GM18861 (cell line): Measurements from ENCODE around the gene CCDC88C.
A peak's percentile ranks its signal among the peaks of the same experiment; 100 is the strongest.

Experiments
- ATAC-seq: cut with Tn5 transposase; IDR thresholded peaks from one replicate; pipeline ENCODE4 v1.9.1; 2021; ENCODE audit not compliant: unreplicated experiment

The CCDC88C gene

DNA sequence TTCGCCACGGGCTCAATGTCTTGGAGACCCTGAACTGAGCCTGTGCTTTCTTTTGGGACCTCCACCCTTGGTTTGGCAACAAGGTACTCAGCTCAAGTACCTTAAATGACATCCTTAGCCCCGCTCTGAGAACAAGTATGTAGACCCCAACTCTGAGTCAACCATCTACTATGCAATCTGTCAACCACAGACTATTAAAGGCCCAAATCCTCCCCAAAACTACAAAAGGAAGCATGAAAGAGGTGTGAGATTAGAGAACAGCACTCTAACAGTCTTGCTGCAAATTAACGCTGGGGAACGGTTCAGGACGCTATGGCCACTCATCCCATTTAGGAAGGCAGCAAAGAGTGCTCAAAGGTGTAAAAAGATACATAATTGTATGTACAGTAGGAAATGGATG, 52.1 kb downstream of the CCDC88C start:
- ATAC-seq, result no peak

DNA sequence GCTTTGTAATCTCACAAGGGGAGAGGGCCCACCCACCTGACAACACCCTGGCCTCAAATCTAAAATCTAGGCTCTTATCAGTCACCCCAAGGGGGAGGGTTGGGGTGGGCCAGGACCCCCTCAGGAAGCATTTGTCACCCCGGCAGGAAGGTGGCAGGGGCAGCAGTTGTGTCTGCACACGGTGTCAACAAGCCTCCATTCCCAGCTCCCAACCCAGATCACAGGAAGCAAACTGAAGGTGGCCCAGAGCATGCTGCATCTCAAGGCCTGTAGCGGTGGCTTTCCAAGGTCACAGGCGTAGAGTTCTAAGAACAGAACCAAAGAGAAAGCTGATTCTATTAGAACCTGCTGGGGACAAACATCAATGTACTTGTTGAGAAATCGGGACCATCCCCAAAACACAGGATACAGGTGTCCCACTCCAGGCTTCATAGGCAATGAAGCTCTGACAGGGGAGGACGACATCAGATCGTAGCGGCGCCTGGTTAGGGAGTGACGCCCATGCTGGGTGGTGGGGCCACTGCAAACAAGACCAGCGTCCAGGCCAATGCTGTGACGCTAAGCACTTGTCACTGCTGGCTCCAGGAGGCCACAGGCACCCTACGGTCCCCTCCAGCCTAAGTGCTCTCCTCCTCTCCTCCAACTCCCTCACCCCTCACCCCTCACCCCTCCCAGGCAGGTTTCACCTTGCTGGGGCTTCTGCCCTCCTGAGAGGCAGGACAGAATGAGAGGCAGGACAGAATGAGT, 52.9 kb downstream of the CCDC88C start:
- no peak for ATAC-seq

DNA sequence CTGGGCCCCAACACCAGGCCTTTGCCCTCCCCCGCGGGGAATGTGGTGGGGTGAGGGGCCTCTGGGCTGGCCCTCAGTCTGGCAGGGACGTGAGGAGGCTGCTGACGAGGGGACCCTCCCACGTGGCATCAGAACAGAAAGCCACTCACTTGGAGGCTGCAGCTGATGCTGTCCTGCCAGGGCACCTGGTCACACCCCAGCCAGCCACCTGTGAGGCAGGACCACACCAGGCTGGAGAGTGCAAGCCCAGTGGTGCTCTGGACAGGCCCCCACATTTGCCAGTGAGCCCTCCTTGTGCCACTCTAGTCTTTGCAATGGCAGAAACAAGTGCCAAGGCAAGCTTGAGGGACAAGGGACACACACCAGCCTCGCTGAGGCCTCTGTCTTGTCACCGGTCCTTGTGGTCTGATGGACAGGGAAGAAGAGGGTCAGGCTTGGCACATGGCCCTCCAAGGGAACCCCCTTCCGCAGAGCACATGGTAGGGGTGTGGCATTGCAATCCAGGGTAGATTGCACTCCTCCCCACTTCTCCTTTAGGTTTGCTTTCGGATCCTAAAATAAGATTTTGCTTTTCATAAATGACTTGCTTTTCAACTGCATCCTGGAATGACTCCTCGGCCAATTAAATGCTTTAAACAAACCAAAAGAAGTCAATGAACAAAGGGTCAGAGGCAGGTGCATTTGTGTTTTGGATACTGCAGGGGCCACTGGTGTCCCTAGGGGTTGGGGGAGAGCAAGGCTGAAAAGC, 53.7 kb downstream of the CCDC88C start:
- ATAC-seq, result peak; percentile 55

DNA sequence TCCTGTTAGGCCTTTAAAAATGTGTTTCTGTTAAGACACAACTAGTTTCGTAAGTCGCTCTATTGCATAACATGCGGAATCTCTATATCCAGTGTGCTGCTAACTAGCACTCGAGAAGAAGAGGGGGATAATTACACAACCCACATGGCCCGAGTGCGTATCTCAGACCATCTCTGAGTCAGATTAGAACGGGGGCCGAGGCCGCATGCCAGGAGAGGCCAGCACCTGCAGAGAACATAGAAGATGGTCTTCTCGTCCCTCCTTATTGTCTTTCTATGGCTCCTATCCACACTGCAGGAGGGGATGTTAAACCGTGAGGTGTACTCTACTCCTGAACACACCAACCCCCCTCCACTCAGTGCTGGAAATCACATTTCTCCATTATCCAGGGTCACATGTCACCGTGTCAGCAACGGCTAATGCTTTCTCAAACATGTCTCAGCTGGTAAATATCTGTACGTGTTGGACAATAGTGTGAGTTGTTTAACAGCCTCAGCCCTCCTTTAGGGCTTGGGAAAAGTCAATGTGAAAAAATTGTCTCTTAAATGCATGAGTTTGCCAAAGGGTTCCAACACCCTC, 56.3 kb downstream of the CCDC88C start:
- ATAC-seq, result no peak

DNA sequence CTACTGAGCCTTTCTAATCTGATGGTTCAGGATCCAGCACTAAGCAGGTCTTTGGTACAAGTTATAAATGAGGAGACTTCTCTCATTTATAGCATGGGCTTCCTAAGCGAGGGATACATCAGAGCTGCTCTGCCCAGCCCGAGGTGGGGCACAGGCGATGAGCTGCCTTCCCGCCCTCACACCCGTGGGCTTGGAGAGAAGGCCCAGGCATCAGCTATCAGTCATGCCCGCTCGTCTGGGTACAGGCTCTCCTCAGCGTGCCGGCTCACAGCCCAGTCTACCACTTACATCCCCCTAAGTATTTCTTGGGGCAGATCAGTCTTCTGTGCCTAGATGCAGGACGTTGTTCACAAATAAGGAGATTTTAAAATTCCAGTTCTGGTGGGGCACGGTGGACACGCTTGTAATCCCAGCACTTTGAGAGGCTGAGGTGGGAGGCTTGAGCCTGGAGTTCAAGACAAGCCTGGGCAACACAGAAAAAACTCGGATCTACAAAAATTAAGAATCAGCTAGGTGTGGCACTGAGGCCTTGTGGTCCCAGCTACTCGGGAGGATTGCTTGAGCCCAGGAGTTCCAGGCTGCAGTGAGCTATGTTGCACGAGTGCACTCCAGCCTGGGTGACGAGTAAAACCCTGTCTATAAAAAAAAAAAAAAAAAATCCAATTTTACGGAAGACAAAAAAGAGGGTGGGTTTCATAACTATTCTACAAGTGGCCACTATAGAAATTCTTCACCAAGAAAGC, 57.0 kb downstream of the CCDC88C start:
- no peak for ATAC-seq

DNA sequence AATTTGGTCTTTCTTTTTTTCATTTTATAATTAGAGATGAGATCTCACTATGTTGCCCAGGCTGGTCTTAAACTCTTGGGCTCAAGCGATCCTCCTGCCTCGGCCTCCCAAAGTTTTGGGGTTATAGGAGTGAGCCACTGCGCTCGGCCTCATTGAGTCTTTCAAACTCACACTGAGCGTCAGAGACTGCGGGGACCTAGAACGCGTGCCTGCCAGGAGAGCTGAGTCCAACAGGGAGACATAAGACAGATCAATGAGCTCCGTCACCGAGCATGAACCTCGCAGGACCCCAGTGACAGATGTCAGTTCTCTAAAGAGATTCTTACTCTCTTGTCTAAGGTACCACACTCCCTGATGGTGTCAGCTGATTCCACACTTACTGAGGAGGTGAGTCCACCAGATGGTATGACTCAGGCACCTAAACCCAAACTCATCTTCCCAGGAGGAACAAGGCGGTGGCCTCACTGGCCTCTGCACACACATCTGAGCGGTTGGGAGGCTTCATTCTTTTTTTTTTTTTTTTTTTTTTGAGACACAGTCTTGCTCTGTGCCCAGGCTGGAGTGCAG, 58.9 kb downstream of the CCDC88C start:
- no peak for ATAC-seq

DNA sequence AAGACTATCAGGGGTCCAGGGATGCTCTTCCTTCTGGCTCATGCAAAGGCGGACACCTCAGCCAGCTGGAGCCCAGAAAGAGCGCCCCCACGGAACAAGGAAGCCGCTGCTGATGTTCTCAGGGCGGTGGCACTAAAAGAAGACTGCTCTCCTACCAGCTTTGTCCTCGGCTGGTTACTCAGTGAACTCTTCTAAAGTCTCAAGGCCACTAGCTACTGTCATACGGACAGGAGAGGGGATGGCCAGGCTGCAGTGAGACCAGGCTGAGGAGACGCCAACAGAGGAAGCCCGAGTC, 59.6 kb downstream of the CCDC88C start:
- no peak for ATAC-seq

DNA sequence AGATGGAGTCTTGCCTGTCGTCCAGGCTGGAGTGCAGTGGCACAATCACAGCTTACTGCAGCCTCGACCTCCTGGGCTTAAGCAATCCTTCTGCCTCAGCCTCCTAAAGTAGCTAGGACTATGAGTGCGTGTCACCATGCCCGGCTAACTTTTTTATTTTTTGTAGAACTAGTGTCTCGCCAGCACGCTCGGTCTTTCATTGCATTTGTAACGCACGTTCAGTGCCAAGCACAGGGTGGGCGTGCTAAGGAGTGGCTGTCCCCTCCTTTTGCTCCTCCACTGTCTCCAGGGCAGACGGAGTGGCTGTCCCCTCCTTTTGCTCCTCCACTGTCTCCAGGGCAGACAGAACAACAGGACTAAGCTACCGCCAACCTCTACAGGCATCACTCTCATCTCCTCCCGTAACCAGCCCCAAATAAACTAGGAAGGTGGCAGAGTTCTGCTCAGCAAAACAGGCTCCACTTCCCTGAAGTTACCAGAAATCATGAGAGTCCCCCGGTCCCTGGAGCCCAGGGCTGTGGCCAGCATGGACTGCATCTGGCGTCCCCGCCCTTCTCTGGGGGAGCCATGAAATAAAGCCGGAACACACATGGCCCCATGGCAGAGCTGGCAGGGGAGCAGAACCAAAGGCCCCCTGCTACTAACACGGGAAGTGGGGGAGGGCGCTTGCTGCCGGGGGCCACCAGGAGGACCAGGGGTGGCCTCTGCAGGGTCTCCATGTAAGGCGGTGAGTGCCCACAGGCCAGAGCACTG, 60.2 kb downstream of the CCDC88C start:
- no peak for ATAC-seq

DNA sequence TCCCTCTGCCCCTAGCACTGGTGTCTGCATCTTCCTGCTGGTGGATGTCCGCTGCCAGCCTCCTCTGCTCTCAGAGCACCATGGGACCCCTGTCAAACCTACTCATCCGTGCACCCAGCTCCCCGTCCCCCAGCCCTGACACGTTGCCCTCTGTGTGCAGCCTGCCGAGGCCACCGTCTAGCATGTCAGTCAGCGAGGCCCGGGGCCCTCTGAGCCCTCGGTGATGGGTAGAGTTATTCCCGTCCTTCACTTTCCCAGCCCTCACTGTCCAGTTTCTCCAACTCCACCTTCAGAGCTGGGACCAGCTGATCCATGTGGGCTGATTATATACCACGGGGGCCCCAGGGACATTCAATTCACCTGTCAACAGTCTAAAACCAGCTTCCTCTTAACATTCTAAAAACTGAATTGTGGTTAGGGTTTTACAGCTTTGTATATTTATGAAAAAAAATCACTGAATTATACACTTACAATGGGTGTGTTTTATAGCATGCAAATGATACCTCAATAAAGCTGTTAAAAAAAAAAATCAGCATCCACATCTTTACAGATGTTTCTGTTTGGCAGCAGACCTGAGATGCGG, 61.3 kb downstream of the CCDC88C start:
- peak; percentile 44 for ATAC-seq

DNA sequence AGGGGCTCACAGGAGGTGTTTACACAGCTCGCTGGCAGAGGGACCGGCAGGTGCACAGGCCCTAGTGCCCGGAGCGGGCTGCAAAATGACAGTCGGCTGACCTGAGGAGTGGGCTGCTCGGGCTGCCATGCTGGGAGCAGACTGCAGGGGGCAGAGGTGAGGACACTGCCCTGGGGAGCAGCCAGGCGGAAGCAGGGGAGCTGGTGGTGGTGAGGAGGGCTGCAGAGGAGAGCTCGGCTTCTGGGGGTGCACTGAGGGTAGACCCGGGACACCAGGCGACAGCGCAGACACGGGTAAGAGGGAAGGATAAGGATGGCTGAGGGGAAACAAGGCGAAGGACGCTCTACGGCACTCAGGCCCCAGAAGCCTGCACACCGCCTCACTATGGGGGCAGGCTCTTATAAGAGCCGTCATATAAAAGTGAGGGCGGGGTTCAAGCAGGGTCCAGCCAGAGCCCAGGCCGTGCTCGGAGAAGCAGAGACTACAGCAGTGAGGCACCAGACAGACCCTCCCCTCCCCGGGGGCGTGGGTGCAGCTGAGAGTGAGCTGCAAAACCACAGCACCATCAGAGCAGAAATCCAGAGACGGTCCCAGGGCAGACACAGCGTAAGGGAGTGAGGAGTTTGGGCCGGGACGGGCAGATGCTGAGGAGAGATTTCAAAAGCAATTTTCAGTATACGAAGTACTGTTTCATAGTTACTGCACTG, 62.5 kb downstream of the CCDC88C start:
- no peak for ATAC-seq

DNA sequence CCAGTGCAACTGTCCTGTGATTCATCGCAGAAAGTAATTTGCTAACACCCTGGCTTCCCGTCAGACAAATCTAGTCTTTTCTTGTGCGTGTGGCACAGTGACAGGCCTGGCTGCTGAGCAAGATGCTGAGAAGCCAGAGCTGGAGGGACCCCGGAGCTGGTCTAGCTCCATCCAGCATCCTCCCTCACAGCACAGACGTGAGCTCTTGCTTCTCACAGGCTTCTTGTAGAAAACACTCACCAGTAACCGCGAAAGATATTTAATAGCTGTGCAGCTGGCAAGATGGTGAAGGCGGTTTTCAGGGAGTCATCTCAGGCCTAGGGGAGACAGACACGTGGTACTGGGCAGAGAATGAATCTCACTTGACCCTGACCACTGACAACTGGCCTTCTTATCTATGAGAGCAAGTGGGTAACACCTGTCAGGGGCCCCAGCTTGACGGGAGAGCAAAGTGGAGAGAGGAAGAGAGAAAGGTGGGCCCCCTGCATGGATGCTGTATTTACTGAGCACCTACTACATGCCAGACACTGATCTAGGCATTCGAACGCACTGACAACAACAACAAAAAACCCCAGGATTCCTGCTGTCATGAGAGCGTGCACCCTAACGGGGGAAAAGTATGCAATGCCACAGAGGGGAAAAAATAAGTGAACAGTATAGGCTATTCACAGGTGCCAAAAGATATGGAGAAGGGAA, 63.3 kb downstream of the CCDC88C start:
- no peak for ATAC-seq

DNA sequence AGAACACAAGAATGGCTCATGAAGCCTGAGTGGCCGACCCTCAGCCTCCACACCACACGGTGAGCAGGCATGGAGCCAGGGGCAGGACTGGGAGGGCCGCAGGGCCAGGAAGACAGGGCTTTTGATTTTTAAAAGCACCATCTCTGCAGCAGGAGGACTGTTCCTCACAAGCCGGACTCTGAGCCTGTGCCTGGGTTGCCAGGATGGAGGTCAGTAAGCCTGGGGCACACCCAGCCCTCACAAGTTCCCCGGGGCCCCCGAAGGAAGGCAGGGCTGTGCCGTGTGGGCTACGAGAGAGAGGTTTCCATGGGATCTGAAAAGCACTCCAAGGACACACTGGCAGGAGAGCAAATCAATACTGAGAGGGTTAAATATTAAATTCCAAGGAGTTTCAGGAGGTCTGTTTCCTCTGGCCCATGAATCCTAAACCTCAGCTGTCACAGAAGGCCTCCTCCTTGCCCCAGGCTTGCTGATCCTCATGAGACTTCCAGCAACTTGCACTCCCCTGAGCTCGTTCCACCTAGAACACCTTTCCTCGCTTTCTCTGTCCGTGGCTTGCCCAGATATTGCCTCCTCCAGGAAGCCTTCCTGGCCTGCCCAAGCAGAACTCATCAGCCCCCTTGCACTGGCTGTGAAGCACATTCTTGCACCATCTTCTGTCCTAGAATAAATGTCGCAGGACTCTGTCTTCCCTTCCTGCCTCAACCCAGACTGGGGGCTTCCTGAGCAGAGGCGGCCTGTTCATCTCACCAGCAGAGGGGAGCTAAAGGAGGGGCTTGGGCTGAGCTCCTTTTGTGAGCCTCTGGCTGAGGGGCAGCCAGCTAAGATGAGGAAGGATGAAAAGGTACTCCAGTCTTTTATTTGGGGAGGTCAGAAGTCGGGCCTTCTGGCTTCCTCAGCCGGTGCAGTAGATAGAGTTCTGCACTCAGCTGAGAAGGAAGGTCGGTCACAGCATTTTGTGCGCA, 64.6 kb downstream of the CCDC88C start:
- no peak for ATAC-seq

DNA sequence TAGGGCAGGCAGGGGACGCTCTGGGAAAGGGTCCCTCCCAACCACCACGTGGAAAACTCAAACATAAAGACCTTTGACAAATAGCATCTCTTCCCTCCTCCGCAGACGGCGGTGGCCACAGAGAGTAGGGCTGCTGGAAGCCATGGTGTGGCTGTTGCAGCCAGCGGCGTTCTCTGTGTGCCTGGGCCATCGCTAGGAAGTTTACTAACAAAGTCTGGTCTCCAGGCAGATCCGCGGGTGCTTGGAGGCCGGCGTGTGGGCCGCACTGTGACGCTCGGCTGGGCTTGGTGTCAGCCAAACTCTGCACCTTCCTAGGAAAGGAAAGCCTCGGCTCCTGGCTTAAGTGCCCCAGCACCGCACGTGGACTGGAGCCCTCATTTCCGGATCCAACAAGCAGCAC, 65.6 kb downstream of the CCDC88C start:
- ATAC-seq, result no peak

DNA sequence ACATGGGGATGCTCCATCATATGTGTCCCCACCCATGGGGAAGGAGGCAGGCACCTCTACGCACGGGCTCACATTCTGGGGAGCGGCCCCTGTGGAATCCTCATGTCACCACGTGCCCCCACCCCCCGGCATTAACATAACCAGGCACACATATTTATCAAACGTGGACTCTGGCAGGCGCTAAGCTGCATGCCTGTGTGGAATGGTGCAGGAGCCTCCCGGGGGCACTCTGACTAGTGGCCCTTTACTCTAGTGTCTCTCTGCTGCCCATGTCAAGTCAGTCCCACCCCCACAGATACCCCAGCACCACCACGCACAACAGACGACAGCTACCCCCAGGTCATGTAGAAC, 66.1 kb downstream of the CCDC88C start:
- no peak for ATAC-seq

DNA sequence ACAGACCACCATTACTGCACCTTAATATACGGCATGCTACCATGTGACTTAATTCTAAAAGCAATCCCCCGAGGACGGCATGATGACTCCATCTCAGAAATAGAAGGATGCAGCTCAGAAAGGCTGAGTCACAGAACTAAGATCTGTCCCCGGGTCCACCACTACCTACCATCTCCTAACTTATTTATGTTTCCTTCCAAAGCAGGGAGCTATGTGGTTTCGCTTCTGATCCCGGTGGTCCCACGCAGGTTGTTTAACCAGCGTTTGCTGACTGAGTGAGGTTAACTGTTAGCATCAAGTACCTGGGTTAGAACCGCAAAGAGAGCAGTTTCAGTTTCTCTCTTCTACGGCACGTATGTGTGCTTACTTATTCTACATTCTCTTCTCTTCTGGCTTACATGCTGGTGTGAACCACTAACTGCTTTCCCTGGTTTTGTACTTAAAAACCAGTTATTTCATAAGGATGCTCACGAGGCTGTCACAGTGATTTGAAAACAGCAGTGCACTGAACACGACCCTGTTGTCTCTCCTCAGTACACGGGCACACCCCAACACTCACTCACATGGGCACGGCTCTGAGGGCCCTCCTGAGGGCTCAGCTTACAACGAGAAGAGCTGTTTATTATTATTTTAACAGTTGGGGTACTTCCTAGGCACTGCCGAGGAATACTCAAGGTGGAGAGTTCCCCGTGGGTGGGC, 66.7 kb downstream of the CCDC88C start:
- ATAC-seq, result peak; percentile 59

DNA sequence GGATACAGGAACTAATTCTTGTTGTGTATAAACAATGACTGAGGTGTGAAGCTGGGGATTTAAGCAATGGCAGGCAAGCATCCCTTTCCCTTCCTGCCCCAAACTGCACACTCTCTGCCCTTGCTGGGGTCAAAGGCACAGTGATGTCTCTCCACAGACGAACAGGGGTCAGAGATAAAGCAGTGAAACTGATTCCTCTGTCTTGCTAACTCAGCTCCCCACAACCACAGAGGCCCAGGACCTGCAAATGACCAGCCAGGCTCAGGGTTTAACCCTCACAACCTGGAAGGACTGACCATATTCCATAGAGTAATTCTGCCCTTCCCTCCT, 67.2 kb downstream of the CCDC88C start:
- peak; percentile 5 for ATAC-seq

DNA sequence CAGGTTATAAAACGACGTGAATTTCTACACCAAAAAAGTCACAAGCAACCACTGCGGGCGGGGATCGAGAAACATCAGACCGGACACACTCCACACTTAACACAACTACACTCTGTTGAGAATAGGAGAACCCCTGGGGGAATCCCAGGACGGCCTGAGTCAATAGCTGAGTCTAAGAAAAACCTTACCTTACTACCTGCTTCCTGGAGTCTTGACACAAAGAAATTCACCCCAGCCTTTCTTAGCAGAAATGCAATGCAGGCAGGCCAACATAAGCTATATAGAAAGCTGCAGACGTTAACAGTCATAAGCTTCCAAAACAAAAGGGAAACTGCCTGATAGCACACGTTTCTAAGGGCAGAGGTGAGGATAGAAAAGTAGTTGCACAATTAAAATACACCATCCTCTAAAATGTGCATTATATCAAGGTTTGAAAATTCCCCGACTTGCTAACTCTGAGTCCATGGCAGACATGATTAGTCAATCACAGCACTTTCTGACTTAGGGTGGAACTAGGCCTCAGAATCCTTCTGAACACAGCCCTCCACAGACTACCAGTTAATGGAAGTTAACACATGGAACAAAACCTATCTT, 68.0 kb downstream of the CCDC88C start:
- peak; percentile 52 for ATAC-seq
